DND-41 (cell line): ENCODE results near the gene XPNPEP1.
A peak's percentile ranks its signal among the peaks of the same experiment; 100 is the strongest.

Experiments used
- ATAC-seq: fragments of 200-7000 bp; cut with Tn5 transposase; 3 replicates; pipeline ENCODE4 v1.9.1; 2021; ENCODE audit warnings: low read depth; ENCODE audit not compliant: insufficient read depth
- DNase-seq: peaks from one replicate; pipeline ENCODE4 v3.0.0-alpha.2; 2020
- H2AFZ ChIP-seq: 2 replicates; pipeline ENCODE4 v1.6.0; 2012; ENCODE audit warnings: low read depth, low read length
- H3K27ac ChIP-seq: 2 replicates; pipeline ENCODE4 v1.5.1; 2012; ENCODE audit warnings: low read length, inconsistent platforms
- H3K27me3 ChIP-seq: fragments of 200-600 bp; sonication (generic); 2 replicates; pipeline ENCODE4 v1.6.0; 2012; ENCODE audit warnings: low read length, mild to moderate bottlenecking, inconsistent platforms; ENCODE audit not compliant: insufficient read depth, poor library complexity
- H3K36me3 ChIP-seq: 2 replicates; pipeline ENCODE4 v1.5.1; 2012; ENCODE audit warnings: low read length, inconsistent platforms; ENCODE audit not compliant: insufficient read depth
- H3K4me1 ChIP-seq: 2 replicates; pipeline ENCODE4 v1.5.1; 2012; ENCODE audit warnings: mild to moderate bottlenecking, low read length; ENCODE audit not compliant: insufficient read depth
- H3K4me2 ChIP-seq: 2 replicates; pipeline ENCODE4 v1.6.0; 2012; ENCODE audit warnings: mild to moderate bottlenecking, moderate library complexity, low read length, inconsistent platforms; ENCODE audit not compliant: insufficient read depth
- H3K4me3 ChIP-seq, 2 experiments: fragments of 200-600 bp in 1 of 2; shearing (Covaris generic) in 1 of 2; 2 replicates each; pipeline ENCODE4 v1.5.1; 2012 to 2016; ENCODE audit warnings: inconsistent platforms in 2 of 2, low read length in 2 of 2, mild to moderate bottlenecking in 2 of 2, low read depth in 1 of 2, moderate library complexity in 1 of 2
- H3K79me2 ChIP-seq: 2 replicates; pipeline ENCODE4 v1.6.0; 2012; ENCODE audit warnings: low read length, inconsistent platforms; ENCODE audit not compliant: insufficient read depth
- H3K9ac ChIP-seq: 2 replicates; pipeline ENCODE4 v1.6.0; 2012; ENCODE audit warnings: low read depth, mild to moderate bottlenecking, inconsistent platforms, low read length, moderate library complexity
- H3K9me3 ChIP-seq: 2 replicates; pipeline ENCODE4 v1.5.1; 2012; ENCODE audit warnings: low read length, moderate library complexity, mild to moderate bottlenecking, inconsistent platforms; ENCODE audit not compliant: insufficient read depth, severe bottlenecking
- H4K20me1 ChIP-seq: 2 replicates; pipeline ENCODE4 v1.6.0; 2012; ENCODE audit warnings: low read length; ENCODE audit not compliant: insufficient read depth
- EZH2 ChIP-seq: IDR thresholded peaks from 3 replicates; pipeline ENCODE4 v1.6.1; 2012; ENCODE audit warnings: borderline replicate concordance, low read depth, mild to moderate bottlenecking, moderate library complexity, low read length, inconsistent platforms; ENCODE audit not compliant: severe bottlenecking
- TF ChIP-seq, protein P1 (sequence below): IDR thresholded peaks from 2 replicates; pipeline ENCODE4 v1.5.1; 2012; ENCODE audit warnings: borderline replicate concordance, low read length, moderate library complexity, mild to moderate bottlenecking; ENCODE audit not compliant: poor library complexity, severe bottlenecking; ENCODE audit errors: extremely low read depth

XPNPEP1 gene

DNA sequence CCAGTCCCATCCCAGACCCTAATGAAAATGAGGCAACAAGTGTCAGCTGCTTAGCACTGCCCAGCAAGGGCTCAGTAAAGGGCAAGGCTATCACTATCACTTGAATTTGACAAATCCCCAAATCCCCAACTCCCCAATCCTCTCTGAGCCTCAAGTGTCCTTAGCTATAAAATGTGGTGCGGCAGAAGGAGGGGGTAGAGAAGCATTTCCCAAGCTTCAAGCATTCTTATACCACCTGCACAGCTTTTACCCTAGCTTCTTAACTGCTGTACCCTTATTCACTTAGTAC, 41.6 kb downstream of the XPNPEP1 start:
- Histone ChIP-seq H3K4me3 (no peak overlapping the region), H3K27ac (no peak overlapping the region), H3K4me2 (no peak overlapping the region), H4K20me1 (peaks cover 4% of the 10 kb centered on the region; the same call in 1 of the 2 replicates), H2AFZ (no peak overlapping the region), H3K9ac (no peak overlapping the region), H3K36me3 (peaks cover 79% of the 10 kb centered on the region), H3K9me3 (no peaks in the 10 kb centered on the region), H3K27me3 (no peaks in the 10 kb centered on the region), H3K4me1 (no peaks in the 10 kb centered on the region), H3K79me2 (no peaks in the 10 kb centered on the region)
- no peak for DNase-seq
- no peak for ATAC-seq
- TF ChIP-seq, protein P1, sequence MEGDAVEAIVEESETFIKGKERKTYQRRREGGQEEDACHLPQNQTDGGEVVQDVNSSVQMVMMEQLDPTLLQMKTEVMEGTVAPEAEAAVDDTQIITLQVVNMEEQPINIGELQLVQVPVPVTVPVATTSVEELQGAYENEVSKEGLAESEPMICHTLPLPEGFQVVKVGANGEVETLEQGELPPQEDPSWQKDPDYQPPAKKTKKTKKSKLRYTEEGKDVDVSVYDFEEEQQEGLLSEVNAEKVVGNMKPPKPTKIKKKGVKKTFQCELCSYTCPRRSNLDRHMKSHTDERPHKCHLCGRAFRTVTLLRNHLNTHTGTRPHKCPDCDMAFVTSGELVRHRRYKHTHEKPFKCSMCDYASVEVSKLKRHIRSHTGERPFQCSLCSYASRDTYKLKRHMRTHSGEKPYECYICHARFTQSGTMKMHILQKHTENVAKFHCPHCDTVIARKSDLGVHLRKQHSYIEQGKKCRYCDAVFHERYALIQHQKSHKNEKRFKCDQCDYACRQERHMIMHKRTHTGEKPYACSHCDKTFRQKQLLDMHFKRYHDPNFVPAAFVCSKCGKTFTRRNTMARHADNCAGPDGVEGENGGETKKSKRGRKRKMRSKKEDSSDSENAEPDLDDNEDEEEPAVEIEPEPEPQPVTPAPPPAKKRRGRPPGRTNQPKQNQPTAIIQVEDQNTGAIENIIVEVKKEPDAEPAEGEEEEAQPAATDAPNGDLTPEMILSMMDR: no peak
- no peak for TF ChIP-seq EZH2

DNA sequence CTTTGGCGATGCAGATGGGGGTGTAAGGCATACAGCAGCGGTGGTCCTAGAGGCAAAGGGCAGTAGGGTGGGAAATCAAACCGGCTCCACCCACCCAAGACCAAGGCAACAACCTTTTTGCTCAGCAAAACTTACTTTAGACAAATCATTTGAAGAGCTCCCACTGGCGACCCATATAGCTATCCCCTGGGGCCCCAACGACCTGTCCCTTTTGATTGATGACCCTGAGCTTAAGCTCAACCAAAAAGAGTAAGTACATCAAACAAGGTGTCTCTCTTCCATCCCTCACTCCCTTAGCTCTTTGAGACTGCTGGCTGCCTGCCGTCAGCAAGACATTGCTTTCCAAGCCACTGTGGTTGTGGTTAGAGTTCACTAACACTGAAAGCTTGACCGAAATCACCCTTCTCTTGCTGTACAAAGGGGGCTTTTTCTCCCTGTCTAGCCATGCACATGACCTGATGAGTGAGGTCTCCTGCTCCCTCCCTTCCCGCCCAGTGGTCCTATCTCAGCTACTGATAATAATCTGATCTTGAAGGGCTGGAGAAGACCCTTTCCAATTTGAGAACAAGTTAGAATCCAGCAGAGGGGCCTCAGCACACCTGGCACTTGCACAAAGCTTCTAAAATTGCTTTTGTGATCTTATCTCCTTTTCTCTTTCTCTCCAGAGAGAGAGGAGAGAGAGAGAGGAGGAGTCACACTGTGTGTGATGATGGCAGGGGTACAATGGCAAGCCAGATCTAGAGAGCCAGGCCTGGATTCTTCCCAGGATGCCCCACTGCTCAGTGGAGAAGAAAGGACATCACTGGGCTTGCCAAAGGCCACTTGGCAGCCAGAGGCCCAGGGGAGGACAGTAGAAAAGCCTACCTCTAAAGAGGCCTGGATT, 42.2 kb downstream of the XPNPEP1 start:
- ATAC-seq (peak; percentile 52; the same call in 1 of the 3 replicates), DNase-seq (no peak)
- no peaks in the 10 kb centered on the region for H3K9me3 ChIP-seq
- H3K4me1 ChIP-seq: no peaks in the 10 kb centered on the region
- H3K79me2 ChIP-seq: no peaks in the 10 kb centered on the region
- H3K27ac ChIP-seq: no peak overlapping the region
- H4K20me1 ChIP-seq: peaks cover 4% of the 10 kb centered on the region; the same call in 1 of the 2 replicates
- H3K4me2 ChIP-seq: no peak overlapping the region
- TF ChIP-seq, protein P1: no peak
- TF ChIP-seq EZH2: no peak
- no peak overlapping the region for H2AFZ ChIP-seq
- peaks cover 80% of the 10 kb centered on the region for H3K36me3 ChIP-seq
- H3K9ac ChIP-seq: no peak overlapping the region
- H3K4me3 ChIP-seq: no peak overlapping the region
- H3K27me3 ChIP-seq: no peaks in the 10 kb centered on the region

DNA sequence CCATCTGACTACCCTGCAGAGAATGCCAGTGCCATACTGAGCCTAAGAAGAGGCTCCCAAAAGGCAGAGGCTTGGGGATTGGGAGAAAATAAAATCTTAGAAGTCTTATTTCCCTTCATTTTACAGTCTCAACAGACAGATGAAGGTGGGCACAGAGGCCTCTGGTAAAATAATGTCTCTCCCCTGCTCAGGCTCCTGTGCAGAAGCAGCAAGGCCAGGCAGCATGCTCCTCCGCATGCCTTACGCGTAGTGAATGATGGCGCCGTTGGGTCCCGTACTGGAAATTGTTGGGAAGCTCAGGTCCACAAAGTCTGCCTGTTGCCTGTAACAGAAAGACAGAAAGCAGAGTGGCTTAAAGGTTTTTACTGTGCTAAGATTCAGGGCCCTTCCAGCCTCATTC, 45.8 kb downstream of the XPNPEP1 start:
- no peaks in the 10 kb centered on the region for H4K20me1 ChIP-seq
- no peak overlapping the region for H3K9ac ChIP-seq
- H3K4me1 ChIP-seq: no peaks in the 10 kb centered on the region
- no peaks in the 10 kb centered on the region for H3K79me2 ChIP-seq
- TF ChIP-seq, protein P1: no peak
- TF ChIP-seq EZH2: no peak
- H3K4me3 ChIP-seq: no peak overlapping the region
- H3K4me2 ChIP-seq: no peak overlapping the region
- H2AFZ ChIP-seq: no peak overlapping the region
- no peak for ATAC-seq
- H3K9me3 ChIP-seq: no peaks in the 10 kb centered on the region
- DNase-seq: no peak
- H3K36me3 ChIP-seq: peaks cover 64% of the 10 kb centered on the region
- H3K27ac ChIP-seq: no peak overlapping the region
- no peaks in the 10 kb centered on the region for H3K27me3 ChIP-seq
